Measurements from ENCODE around the gene ISL2.

The ISL2 gene

DNA sequence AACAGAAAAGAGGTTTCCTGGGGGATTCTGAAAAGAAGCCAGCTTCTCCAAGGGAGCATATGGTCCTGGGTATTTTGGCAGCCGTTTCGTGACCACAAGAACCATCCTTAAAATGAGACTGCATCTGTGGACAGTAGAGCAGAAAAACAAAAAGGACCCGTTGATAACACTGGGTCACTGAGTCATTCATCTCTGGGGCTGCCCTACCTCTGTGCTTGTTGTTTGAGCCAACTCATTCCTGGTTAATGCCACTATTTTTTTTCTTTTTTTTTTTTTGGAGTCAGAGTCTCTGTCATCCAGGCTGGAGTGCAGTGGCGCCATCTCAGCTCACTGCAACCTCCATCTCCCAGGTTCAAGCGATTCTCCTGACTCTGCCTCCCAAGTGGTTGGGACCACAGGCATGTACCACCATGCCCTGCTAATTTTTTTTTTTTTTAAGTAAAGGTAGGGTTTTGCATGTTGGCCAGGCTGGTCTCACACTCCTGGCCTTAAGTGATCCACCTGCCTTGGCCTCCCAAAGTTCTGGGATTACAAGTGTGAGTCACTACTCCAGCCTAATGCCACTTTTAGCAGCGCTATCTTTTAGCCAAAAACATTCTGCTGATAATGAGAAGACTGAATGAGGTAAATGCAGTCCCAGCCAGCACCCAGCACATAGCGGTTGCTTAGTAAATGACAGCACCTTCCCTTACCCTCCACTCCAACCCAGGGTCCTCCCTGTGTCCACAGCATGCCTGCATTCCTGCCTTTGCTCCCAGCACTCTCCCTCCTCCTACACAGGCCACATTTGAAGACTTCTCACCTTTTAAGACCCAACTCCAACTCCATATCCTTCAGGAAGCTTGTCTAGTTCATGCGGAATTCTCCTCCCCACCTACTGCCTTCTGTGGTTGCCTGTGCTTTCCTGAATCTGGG lies 9.1 kb upstream of the ISL2 start:
- DNase-seq (ENCODE audit: low read depth in 2 of 3, low spot score in 1 of 3) = no peak

- no peak for DNase-seq (ENCODE audit: low read depth in 2 of 3, low spot score in 1 of 3)
Measured at GRCh38 chr15:76328106-76328696, 8.4 kb upstream of the ISL2 start.

- DNase-seq (ENCODE audit: low read depth in 2 of 3, low spot score in 1 of 3) = no peak
Measured at GRCh38 chr15:76328958-76329357, 7.6 kb upstream of the ISL2 start.

DNA sequence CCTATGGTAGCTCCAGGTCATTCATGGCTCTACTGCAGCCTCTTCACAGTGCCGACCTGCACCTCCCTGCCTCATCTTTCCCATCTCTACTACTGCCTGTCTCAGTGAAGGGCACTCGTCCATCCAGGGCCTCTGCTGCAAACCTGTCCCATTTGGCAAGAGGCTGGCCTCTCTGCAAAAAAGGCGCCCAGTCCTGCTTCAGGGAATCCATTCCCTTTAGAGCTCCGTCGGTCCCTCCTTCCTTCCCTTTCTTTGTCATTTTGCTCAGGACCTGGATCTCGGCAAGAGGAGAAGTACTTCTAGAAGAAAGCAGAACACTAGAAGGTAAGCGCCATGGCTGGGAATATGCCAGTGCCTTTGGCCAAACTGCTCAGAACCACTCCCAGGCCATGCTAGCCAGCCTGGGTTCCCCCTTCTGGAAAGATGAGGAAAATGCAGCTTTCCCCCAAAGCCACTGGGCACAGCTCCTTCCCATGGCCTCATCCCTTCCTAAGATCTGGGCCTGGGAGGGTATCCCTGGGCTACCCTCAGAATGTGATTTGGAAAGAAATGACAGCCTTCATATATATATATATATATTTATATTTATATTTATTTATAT lies 6.4 kb upstream of the ISL2 start:
- no peak for DNase-seq (ENCODE audit: low read depth in 2 of 3, low spot score in 1 of 3)

- DNase-seq (ENCODE audit: low read depth in 2 of 3, low spot score in 1 of 3) = no peak
Measured at GRCh38 chr15:76332796-76333195, 3.8 kb upstream of the ISL2 start.

DNA sequence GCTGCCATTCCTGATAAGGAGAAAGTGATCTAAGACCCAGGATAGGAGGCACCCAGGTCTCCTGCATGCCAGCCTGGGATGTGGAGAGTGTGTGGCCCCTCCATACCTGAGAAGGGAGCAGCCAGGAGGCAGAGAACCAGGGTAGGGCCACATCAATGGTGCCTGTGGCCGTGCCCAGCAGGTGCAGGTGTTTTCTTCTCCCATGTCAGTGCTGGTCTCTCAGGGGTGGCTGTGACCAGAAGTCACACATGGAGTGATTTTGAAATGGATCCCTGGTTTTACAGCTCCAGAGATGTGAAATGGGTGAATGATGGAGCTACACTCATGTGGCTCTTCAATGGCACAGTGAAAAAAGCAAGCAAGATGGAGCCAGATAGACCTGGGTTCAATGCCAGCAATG lies 3.3 kb upstream of the ISL2 start:
- DNase-seq (ENCODE audit: low read depth in 2 of 3, low spot score in 1 of 3) = no peak

DNA sequence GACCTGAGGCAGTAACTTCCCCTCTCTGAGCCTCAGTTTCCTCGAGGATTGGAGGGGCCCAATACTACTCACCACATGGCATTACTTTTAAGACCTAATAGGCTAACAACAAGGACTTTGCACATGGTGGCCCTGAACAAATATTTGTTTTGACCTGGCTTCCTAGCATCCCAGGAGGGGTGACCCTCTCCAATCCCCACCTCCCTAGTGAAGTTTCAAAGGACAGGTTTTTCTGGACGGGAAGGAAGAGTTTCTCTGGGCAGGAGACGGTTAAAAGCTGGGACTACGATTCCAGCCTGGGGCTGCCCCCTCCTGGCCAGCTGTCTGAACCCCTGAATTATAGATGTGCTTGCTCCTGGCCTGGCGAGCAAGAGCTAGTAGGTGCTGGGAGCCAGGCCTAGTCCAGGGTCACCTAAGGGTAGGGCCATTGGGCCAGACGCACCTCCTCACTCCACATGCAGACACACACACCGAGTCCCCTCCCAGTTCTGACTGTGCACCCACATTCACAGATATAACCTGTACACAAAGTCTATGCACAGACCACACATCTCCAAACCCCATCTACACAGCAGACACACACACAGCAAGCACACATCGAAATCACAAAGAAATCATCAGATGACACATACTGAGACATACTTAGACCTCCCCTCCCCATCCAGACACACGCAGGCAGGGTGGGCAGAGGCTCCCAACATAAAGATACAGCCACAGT lies 2.7 kb upstream of the ISL2 start:
- DNase-seq (ENCODE audit: low read depth in 2 of 3, low spot score in 1 of 3) = no peak

DNA sequence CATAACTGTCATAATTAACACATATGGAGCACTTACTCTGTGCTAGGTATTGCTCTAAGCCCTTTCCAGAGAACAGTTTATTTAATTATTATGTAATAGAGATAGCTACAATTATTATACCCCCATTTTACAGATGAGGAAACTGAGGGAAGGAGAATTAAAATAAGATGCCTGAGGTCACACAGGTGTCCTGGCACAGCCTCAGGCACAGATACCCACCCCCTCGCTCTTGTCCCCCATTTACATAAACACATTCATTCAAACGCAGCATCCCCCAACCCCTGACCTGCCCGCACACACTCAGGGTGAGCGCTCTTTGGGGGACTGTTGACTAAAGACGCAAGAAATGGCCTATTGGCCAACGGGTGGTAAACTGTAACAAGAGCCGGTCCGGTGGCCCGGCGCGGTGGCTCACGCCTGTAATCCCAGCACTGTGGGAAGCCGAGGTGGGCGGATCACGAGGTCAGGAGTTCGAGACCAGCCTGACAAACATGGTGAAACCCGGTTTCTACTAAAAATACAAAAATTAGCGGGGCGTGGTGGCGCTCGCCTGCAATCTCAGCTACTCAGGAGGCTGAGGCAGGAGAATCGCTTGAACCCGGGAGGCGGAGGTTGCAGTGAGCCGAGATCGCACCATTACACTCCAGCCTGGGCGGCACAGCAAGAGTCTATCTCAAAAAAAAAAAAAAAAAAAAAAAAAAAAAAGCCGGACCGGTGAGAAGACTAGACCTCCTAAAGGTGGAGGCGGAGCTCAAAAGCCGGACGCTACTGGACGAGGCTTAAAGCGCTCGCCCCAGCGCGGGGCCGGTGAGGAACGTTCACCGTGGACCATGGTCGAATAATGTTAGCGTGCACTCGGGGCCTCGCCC lies 1.9 kb upstream of the ISL2 start:
- DNase-seq (ENCODE audit: low read depth in 2 of 3, low spot score in 1 of 3) = no peak

- no peak for DNase-seq (ENCODE audit: low read depth in 2 of 3, low spot score in 1 of 3)
Measured at GRCh38 chr15:76335307-76336253, 993 bp upstream of the ISL2 start.

GRCh38 chr15:76337059-76337695 lies 604 bp downstream of the ISL2 start:
- DNase-seq (ENCODE audit: low read depth in 2 of 3, low spot score in 1 of 3) = no peak

- DNase-seq (ENCODE audit: low read depth in 2 of 3, low spot score in 1 of 3) = no peak
Measured at GRCh38 chr15:76337696-76338485, 1.3 kb downstream of the ISL2 start.

- DNase-seq (ENCODE audit: low read depth in 2 of 3, low spot score in 1 of 3) = no peak
Measured at GRCh38 chr15:76338486-76339304, 2.1 kb downstream of the ISL2 start.

- no peak for DNase-seq (ENCODE audit: low read depth in 2 of 3, low spot score in 1 of 3)
Measured at GRCh38 chr15:76339305-76340197, 3.0 kb downstream of the ISL2 start.

GRCh38 chr15:76340198-76340802 lies 3.7 kb downstream of the ISL2 start:
- DNase-seq (ENCODE audit: low read depth in 2 of 3, low spot score in 1 of 3) = no peak

GRCh38 chr15:76340803-76341365 lies 4.3 kb downstream of the ISL2 start:
- DNase-seq (ENCODE audit: low read depth in 2 of 3, low spot score in 1 of 3) = peak in 1 of 3 donors; percentile 41
